ENCODE results near the gene CXCL11.

The CXCL11 gene

GRCh38 chr4:76013540-76013939, 22.3 kb downstream of the CXCL11 start:
- TF ChIP-seq EZH2phosphoT487 (IDR thresholded peaks at IDR 0.05; ENCODE audit: borderline replicate concordance) (no peak), CTCF (conservative IDR thresholded peaks at IDR 0.05; ENCODE audit: low read length) (no peak)
- no peak overlapping the region for H3K4me3 ChIP-seq (ENCODE audit: low read length, poor library complexity, severe bottlenecking)
- H3K4me1 ChIP-seq (ENCODE audit: insufficient read depth, low read length, poor library complexity, severe bottlenecking) = no peaks in the 10 kb centered on the region
- no peak overlapping the region for H2AFZ ChIP-seq (ENCODE audit: low read length)
- H4K20me1 ChIP-seq (ENCODE audit: insufficient read depth, low read length, poor library complexity, severe bottlenecking) = no peaks in the 10 kb centered on the region
- no peaks in the 10 kb centered on the region for H3K9me3 ChIP-seq (ENCODE audit: insufficient read depth, low read depth, low read length)
- H3K27me3 ChIP-seq (ENCODE audit: insufficient read depth, low read length, poor library complexity, severe bottlenecking) = no peaks in the 10 kb centered on the region
- H3K36me3 ChIP-seq (ENCODE audit: insufficient read depth, low read length) = no peaks in the 10 kb centered on the region
- H3K9ac ChIP-seq (ENCODE audit: low read depth, low read length, poor library complexity, severe bottlenecking) = no peak overlapping the region
- H3F3A ChIP-seq (ENCODE audit: low read depth) = no peaks in the 10 kb centered on the region
- H3K4me2 ChIP-seq (ENCODE audit: low read depth, low read length, poor library complexity, severe bottlenecking) = no peak overlapping the region
- no peaks in the 10 kb centered on the region for H3K79me2 ChIP-seq (ENCODE audit: insufficient read depth, low read length)
- no peaks in the 10 kb centered on the region for H3K9me2 ChIP-seq (replicated peaks; ENCODE audit: low read depth, low read length)

GRCh38 chr4:76012388-76012801, 23.5 kb downstream of the CXCL11 start:
- no peak overlapping the region for H3K9ac ChIP-seq (ENCODE audit: low read depth, low read length, poor library complexity, severe bottlenecking)
- TF ChIP-seq EZH2phosphoT487 (IDR thresholded peaks at IDR 0.05; ENCODE audit: borderline replicate concordance) (no peak), CTCF (conservative IDR thresholded peaks at IDR 0.05; ENCODE audit: low read length) (no peak)
- no peak overlapping the region for H2AFZ ChIP-seq (ENCODE audit: low read length)

GRCh38 chr4:76011700-76012387, 24.0 kb downstream of the CXCL11 start:
- no peak overlapping the region for H3K4me3 ChIP-seq (ENCODE audit: low read length, poor library complexity, severe bottlenecking)
- no peaks in the 10 kb centered on the region for H3K36me3 ChIP-seq (ENCODE audit: insufficient read depth, low read length)
- H3K9ac ChIP-seq (ENCODE audit: low read depth, low read length, poor library complexity, severe bottlenecking) = no peak overlapping the region
- H4K20me1 ChIP-seq (ENCODE audit: insufficient read depth, low read length, poor library complexity, severe bottlenecking) = no peaks in the 10 kb centered on the region
- TF ChIP-seq EZH2phosphoT487 (IDR thresholded peaks at IDR 0.05; ENCODE audit: borderline replicate concordance) (no peak), CTCF (conservative IDR thresholded peaks at IDR 0.05; ENCODE audit: low read length) (no peak)
- H3K9me2 ChIP-seq (replicated peaks; ENCODE audit: low read depth, low read length) = no peaks in the 10 kb centered on the region
- no peaks in the 10 kb centered on the region for H3K79me2 ChIP-seq (ENCODE audit: insufficient read depth, low read length)
- no peak overlapping the region for H3K4me2 ChIP-seq (ENCODE audit: low read depth, low read length, poor library complexity, severe bottlenecking)
- no peaks in the 10 kb centered on the region for H3K27me3 ChIP-seq (ENCODE audit: insufficient read depth, low read length, poor library complexity, severe bottlenecking)
- H3F3A ChIP-seq (ENCODE audit: low read depth) = no peaks in the 10 kb centered on the region
- no peak overlapping the region for H2AFZ ChIP-seq (ENCODE audit: low read length)
- H3K4me1 ChIP-seq (ENCODE audit: insufficient read depth, low read length, poor library complexity, severe bottlenecking) = no peaks in the 10 kb centered on the region
- H3K9me3 ChIP-seq (ENCODE audit: insufficient read depth, low read depth, low read length) = no peaks in the 10 kb centered on the region

More at GRCh38 chr4:76012388-76012801, 23.5 kb downstream of the CXCL11 start:
- H3K9me3 ChIP-seq (ENCODE audit: insufficient read depth, low read depth, low read length) = no peaks in the 10 kb centered on the region
- no peak overlapping the region for H3K4me3 ChIP-seq (ENCODE audit: low read length, poor library complexity, severe bottlenecking)
- H3F3A ChIP-seq (ENCODE audit: low read depth) = no peaks in the 10 kb centered on the region
- H4K20me1 ChIP-seq (ENCODE audit: insufficient read depth, low read length, poor library complexity, severe bottlenecking) = no peaks in the 10 kb centered on the region
- H3K4me1 ChIP-seq (ENCODE audit: insufficient read depth, low read length, poor library complexity, severe bottlenecking) = no peaks in the 10 kb centered on the region
- H3K4me2 ChIP-seq (ENCODE audit: low read depth, low read length, poor library complexity, severe bottlenecking) = no peak overlapping the region
- no peaks in the 10 kb centered on the region for H3K79me2 ChIP-seq (ENCODE audit: insufficient read depth, low read length)
- H3K9me2 ChIP-seq (replicated peaks; ENCODE audit: low read depth, low read length) = no peaks in the 10 kb centered on the region
- H3K36me3 ChIP-seq (ENCODE audit: insufficient read depth, low read length) = no peaks in the 10 kb centered on the region
- no peaks in the 10 kb centered on the region for H3K27me3 ChIP-seq (ENCODE audit: insufficient read depth, low read length, poor library complexity, severe bottlenecking)

Measured in Loucy (cell line).